Panc1 (cell line): ENCODE measurements around the gene BRD1. TPM values are rescaled to one million over a fixed set of nuclear protein-coding genes. Genes with fewer than 3 reads are reported as not detected.

Experiments
- ATAC-seq: fragments of 200-7000 bp; cut with Tn5 transposase; 2 replicates; pipeline ENCODE4 v1.9.1; 2020; ENCODE audit warnings: mild to moderate bottlenecking, moderate library complexity
- BruUV-seq: library from RNA; stranded (reverse); fragments of 400-500 nt; replicated peaks from 2 replicates; lab custom pipeline; 2021; lab: Mats Ljungman, UMichigan
- CTCF ChIA-PET: fragments of 300-600 bp; sonication (Branson Sonifier 250); formaldehyde crosslinking; loops from one replicate; lab custom pipeline; 2022; ENCODE audit warnings: antibody characterized with exemption; lab: Charles Lee
- POLR2A ChIA-PET: fragments of 300-600 bp; sonication (Branson Sonifier 250); formaldehyde crosslinking; loops from one replicate; lab custom pipeline; 2022; ENCODE audit warnings: antibody characterized with exemption; lab: Charles Lee
- DNase-seq: peaks from one replicate; pipeline ENCODE4 v3.0.0-alpha.2; 2010; ENCODE audit warnings: low read depth, low spot score
- H3K27ac ChIP-seq: 2 replicates; pipeline ENCODE4 v1.5.1; 2011; ENCODE audit warnings: mild to moderate bottlenecking, low read length, inconsistent platforms
- H3K27me3 ChIP-seq: fragments of 200-500 bp; sonication (Bioruptor generic); 2 replicates; pipeline ENCODE4 v1.6.0; 2014; ENCODE audit warnings: low read length, inconsistent platforms; ENCODE audit not compliant: control insufficient read depth, insufficient read depth
- H3K36me3 ChIP-seq: fragments of 200-500 bp; sonication (Bioruptor generic); 2 replicates; pipeline ENCODE4 v1.5.1; 2014; ENCODE audit warnings: inconsistent platforms, mild to moderate bottlenecking, low read length, moderate library complexity; ENCODE audit not compliant: control insufficient read depth, insufficient read depth
- H3K4me1 ChIP-seq: 2 replicates; pipeline ENCODE4 v1.5.1; 2011; ENCODE audit warnings: inconsistent platforms, mild to moderate bottlenecking, low read length, moderate library complexity; ENCODE audit not compliant: control insufficient read depth, insufficient read depth
- H3K4me3 ChIP-seq, 2 experiments: 2 replicates each; pipeline ENCODE4 v1.5.1; 2011 to 2012; ENCODE audit warnings: low read depth in 2 of 2, low read length in 2 of 2, mild to moderate bottlenecking in 2 of 2, inconsistent platforms in 1 of 2, moderate library complexity in 1 of 2
- H3K9me3 ChIP-seq: fragments of 200-500 bp; sonication (Bioruptor generic); 2 replicates; pipeline ENCODE4 v1.5.1; 2014; ENCODE audit warnings: low read depth, mild to moderate bottlenecking, inconsistent platforms, low read length, moderate library complexity; ENCODE audit not compliant: control insufficient read depth, insufficient read depth
- CTCF ChIP-seq: fragments of 450-650 bp; IDR thresholded peaks from 2 replicates; pipeline ENCODE4 v1.5.1; 2017; ENCODE audit warnings: mild to moderate bottlenecking
- POLR2AphosphoS5 ChIP-seq: IDR thresholded peaks from 2 replicates; pipeline ENCODE4 v1.6.1; 2012; ENCODE audit warnings: mild to moderate bottlenecking, low read depth, low read length, moderate library complexity
- REST ChIP-seq, 2 experiments: IDR thresholded peaks; 2 replicates each; pipeline ENCODE4 v1.6.1; 2011 to 2012; ENCODE audit warnings: low read depth in 2 of 2, control low read depth in 1 of 2, low read length in 1 of 2, mild to moderate bottlenecking in 1 of 2, moderate library complexity in 1 of 2; ENCODE audit not compliant: insufficient read depth in 1 of 2
- SIN3A ChIP-seq: IDR thresholded peaks from 2 replicates; pipeline ENCODE4 v1.6.1; 2012; ENCODE audit warnings: low read depth, mild to moderate bottlenecking, low read length, moderate library complexity, borderline replicate concordance; ENCODE audit not compliant: insufficient read depth
- TCF7L2 ChIP-seq: IDR thresholded peaks from 2 replicates; pipeline ENCODE4 v1.6.1; 2011; ENCODE audit warnings: mild to moderate bottlenecking, low read depth, low read length, inconsistent platforms
- in situ Hi-C: cut with HindIII; loops from 2 replicates; pipeline ENCODE4 v1.10.0; 2016; ENCODE audit warnings: low sequenced_read_pairs, low pct_unique_long_range_greater_than_20kb
- intact Hi-C: fragments of 100-400 bp; cut with micrococcal nuclease; formaldehyde crosslinking; loops from one replicate; pipeline ENCODE4 v1.10.0; 2022; ENCODE audit not compliant: unreplicated experiment
- total RNA-seq: library from RNA; stranded (reverse); gene quantifications from one replicate; pipeline ENCODE4 v1.2.1, GENCODE V29; 2021; ENCODE audit not compliant: unreplicated experiment

BRD1 gene
- total RNA-seq, 1 experiment from 2014 or later = 24.0 TPM

- no peak for ATAC-seq
- H3K27me3 ChIP-seq = no peaks in the 10 kb centered on the region
- H3K4me1 ChIP-seq = peaks cover 3% of the 10 kb centered on the region
- no peak for DNase-seq
- no peaks in the 10 kb centered on the region for H3K36me3 ChIP-seq
- TF ChIP-seq REST (IDR thresholded peaks at IDR 0.05; ENCODE audit: insufficient read depth in 1 of 2, low read depth in 2 of 2, low read length in 1 of 2) = no peak
- no peak for TF ChIP-seq SIN3A
- TF ChIP-seq TCF7L2 = no peak
- no peak for TF ChIP-seq POLR2AphosphoS5
- no peak for TF ChIP-seq CTCF
- no peak overlapping the region for H3K27ac ChIP-seq
- ChIA-PET POLR2A (interaction anchor here (0.5 kb wide), 1 partner anchor 15 kb away, joined by 3 read pairs; no protein-coding TSS in a partner anchor), CTCF (no interaction called here)
- BruUV-seq = no TSS peak
- no peaks in the 10 kb centered on the region for H3K9me3 ChIP-seq
- in situ Hi-C loops = no loop called here
- intact Hi-C loops = no loop called here
- no peak overlapping the region for H3K4me3 ChIP-seq
These were observed 17.2 kb downstream of the BRD1 start for GRCh38 chr22:49810363-49811019.

GRCh38 chr22:49807780-49808708, 19.6 kb downstream of the BRD1 start:
- POLR2A ChIA-PET = no interaction called here
- peaks cover 3% of the 10 kb centered on the region for H3K4me1 ChIP-seq
- no peaks in the 10 kb centered on the region for H3K27me3 ChIP-seq
- intact Hi-C loops (no loop called here), in situ Hi-C loops (no loop called here)
- no TSS peak for BruUV-seq
- TF ChIP-seq POLR2AphosphoS5 = no peak
- no peak for TF ChIP-seq REST (IDR thresholded peaks at IDR 0.05; ENCODE audit: insufficient read depth in 1 of 2, low read depth in 2 of 2, low read length in 1 of 2)
- no peak for TF ChIP-seq TCF7L2
- no peak for TF ChIP-seq CTCF
- no peak for TF ChIP-seq SIN3A
- ATAC-seq (no peak), DNase-seq (no peak)
- H3K4me3 ChIP-seq = no peak overlapping the region
- no peaks in the 10 kb centered on the region for H3K9me3 ChIP-seq
- no peak overlapping the region for H3K27ac ChIP-seq
- H3K36me3 ChIP-seq = no peaks in the 10 kb centered on the region
- CTCF ChIA-PET = no interaction called here
